Measurements from ENCODE around the gene TM7SF3.

GRCh38 chr12:26970136-26970535 is 44.0 kb downstream of the TM7SF3 start:
- TF ChIP-seq EZH2 (IDR thresholded peaks at IDR 0.05; ENCODE audit: insufficient read depth, poor library complexity, severe bottlenecking): no peak
- TF ChIP-seq EZH2phosphoT487 (IDR thresholded peaks at IDR 0.05; ENCODE audit: insufficient read depth, low read depth): no peak

Data from GM23248 (cell line).